Endometrial microvascular endothelial cells (primary cell): Measurements from ENCODE around the gene RANGAP1. TPM values are rescaled to one million over a fixed set of nuclear protein-coding genes. Genes with fewer than 3 reads are reported as not detected.

Experiments
- in situ Hi-C: cut with HindIII; loops from 2 replicates; pipeline ENCODE4 v1.10.0; 2017; ENCODE audit warnings: low sequenced_read_pairs, low pct_unique_long_range_greater_than_20kb; ENCODE audit errors: inconsistent ontology term
- total RNA-seq: library from RNA; depleted of rRNA; stranded (reverse); fragments of >200 nt; gene quantifications from one replicate; pipeline ENCODE4 v1.2.3, GENCODE V29; 2015; ENCODE audit errors: inconsistent ontology term

RANGAP1 gene
- total RNA-seq, 1 donor from 2014 or later = 226 TPM

DNA sequence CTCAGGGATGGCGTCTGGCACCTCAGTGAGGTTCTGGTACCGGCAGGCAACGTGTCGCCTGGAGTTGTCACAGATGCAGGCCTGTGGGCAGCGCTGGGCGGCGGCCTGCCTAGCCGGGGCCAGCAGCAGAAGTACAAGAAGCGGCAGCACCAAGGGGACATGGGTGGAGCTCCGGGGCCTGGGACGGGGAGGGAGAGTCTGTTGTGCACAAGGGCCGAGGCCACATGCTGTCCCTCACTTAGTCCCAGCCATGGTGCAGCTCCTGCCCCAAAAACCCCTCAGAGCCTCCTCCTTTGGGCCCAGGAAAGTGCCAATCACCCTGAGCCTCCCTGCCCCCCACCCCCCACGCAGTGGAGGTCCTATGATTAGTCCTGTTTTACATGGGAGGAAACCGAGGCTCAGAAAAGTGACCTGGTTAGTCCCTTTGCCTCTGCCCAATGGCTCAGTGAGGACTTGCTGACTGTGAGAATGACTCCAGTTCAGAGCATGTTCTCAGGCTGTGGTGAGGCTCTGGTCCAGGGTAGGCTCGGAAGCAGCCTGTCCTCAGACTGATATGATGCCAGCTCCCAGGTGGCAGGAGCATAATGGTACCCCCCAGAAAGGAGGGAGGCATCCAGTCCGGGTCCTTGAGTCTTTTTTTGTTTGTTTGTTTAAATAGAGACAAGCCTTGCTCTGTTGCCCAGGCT, 46.4 kb downstream of the RANGAP1 start:
- in situ Hi-C loops = no loop called here

- in situ Hi-C loops = no loop called here
These were observed 47.2 kb downstream of the RANGAP1 start for GRCh38 chr22:41238570-41239442.

DNA sequence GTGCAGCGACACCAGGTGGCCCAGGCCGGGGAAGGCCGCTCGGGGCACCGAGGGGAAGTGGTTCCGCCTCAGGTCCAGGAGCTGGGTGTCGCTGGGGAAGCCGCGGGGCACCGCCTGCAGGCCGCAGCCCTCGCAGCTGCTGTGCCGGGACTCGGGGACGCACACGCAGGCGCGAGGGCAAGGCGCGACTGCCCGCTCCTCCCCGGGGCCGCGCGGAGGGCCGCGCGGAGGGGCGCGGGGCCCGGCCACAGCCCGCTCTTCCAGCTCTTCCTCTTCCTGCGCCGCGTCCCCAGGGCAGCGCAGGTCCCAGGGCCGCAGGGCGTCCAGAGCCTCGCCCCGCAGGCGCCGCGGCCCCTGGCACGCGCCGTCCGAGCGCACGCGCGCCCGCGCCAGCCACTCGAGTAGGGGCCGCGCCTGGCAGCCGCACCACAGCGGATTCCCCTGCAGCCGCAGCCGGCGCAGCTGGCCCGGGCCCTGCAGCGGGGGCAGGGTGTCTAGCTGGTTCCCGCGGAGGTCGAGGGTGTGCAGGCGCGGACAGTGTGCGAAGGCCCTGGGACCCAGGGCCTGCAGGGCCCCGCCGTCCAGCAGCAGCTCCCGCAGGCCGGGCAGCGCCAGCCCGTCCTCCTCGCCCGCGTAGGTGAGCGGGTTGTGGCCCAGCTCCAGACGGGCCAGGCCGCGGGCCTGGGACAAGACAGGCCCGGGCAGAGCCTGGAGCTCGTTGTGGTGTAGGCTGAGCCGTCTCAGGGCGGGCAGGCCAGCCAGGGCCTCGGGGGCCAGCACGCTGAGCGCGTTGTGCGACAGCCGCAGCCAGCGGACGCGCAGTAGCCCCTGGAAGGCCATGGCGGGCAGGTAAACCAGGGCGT, 48.0 kb downstream of the RANGAP1 start:
- in situ Hi-C loops = no loop called here

- in situ Hi-C loops = no loop called here
These were observed 48.8 kb downstream of the RANGAP1 start for GRCh38 chr22:41237036-41237706.

- in situ Hi-C loops = no loop called here
These were observed 50.9 kb downstream of the RANGAP1 start for GRCh38 chr22:41234815-41235695.

GRCh38 chr22:41231369-41231768, 54.6 kb downstream of the RANGAP1 start:
- in situ Hi-C loops = no loop called here

DNA sequence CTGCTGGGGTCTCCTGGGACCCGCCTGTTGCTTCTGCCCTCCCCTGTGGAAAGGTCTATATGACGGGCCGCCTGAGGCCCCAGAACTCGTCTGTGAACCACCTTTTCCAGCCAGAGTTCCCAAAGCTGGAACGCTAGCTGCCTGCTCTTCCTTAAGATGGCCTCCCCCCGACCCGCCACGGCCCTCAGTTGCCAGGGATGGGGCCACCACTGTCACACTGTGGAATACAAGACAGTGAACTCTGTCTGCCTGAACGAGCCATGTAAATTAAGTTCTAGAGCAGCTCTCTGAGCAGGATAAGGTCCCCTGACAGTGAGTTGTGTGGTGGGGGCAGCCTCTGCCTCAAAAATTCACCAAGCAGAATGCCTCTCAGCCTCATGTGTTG, 55.6 kb downstream of the RANGAP1 start:
- in situ Hi-C loops = no loop called here

- in situ Hi-C loops = no loop called here
These were observed 56.1 kb downstream of the RANGAP1 start for GRCh38 chr22:41229730-41230400.

DNA sequence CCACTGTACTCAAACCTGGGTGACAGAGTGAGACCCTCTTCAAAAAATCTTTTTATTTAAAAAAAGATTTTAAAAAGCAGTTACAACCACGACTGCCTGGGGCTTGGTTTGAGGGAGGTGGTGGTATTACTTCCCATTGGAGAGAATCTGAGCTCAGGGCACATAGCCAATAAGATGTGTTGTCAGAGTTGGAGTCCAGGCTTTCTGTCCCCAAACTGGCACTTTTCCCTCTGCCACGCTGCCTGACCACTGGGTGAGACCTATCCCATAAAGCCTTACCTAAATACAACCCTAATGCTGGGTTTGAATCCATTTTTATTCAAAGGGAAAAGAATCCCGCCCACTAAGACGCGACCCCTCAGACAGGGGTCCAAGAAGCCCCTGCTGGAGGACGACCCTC, 56.8 kb downstream of the RANGAP1 start:
- in situ Hi-C loops = no loop called here

GRCh38 chr22:41226723-41227655, 59.0 kb downstream of the RANGAP1 start:
- in situ Hi-C loops = no loop called here

DNA sequence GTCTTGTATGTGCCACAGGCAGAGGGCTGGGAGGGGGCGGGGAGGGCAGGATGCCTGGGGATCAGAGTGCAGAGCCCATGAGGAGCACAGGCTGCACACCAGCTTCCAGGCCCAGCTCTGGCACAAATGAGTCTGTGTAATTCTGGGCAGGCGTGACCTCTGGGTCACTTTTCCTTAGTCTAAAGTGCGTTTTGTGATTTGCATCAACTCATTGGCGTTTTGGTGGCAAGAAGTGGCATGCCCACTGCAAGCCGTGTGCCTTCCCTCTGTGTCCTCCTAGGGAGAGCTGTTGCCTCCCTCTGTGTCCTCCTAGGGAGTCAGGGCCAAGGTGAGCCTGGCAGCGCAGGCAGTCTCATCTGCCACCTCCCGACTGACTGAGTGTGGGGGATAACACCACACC, 62.5 kb downstream of the RANGAP1 start:
- in situ Hi-C loops = no loop called here

GRCh38 chr22:41222846-41223507, 63.0 kb downstream of the RANGAP1 start:
- in situ Hi-C loops = no loop called here

DNA sequence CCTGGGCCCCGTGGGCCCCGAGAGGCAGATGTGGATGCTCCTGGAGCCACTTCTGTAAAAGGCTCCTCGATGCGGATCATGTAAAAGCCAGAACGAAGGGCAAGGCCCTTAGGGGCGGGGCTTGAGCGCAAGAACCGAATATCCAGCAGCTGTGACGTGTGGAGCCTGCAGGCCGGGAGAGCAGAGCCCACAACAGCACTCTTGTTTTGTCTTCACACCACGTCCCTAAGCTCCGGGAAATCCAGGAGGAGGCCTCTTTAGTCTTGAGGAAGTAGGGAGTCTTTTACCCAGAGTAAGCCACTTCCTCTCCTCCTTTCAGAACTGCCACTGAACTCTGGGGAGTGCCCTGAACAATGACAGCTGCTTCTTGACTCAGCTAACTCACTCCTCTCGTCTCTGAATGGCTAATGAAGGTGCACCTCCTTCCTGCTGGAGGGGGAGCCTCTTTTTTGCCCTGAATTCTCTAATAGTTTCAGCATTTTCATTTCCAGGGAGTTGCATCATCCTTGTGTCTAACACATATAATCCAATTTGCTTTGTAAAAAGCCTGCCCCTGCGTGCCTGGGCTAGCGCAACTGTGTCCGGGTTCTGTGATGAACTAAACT, 68.3 kb downstream of the RANGAP1 start:
- in situ Hi-C loops = no loop called here

DNA sequence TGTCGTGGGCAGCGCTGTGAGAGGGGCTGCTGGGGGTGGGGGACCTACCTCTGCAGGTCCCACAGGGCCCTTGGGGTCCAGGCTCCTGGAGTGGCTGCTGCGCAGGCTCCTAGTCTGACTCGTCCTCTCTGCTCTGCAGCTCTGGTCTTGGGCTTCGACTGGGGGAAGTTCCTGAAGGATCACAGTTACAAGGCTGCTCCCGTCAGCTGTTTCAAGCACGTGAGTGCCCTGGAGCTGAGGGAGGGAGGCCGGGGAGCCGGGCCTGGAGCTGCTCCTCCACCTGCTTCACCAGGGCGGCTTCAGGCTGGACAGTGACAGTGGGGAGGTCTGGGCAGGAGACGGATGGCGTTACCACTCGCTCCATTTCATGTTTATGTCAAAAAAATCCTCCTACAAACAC, 69.0 kb downstream of the RANGAP1 start:
- in situ Hi-C loops = no loop called here

- in situ Hi-C loops = no loop called here
These were observed 70.1 kb downstream of the RANGAP1 start for GRCh38 chr22:41215926-41216325.

- in situ Hi-C loops = no loop called here
These were observed 70.6 kb downstream of the RANGAP1 start for GRCh38 chr22:41215409-41215808.
